ENCODE data around the gene NSMF.

DNA sequence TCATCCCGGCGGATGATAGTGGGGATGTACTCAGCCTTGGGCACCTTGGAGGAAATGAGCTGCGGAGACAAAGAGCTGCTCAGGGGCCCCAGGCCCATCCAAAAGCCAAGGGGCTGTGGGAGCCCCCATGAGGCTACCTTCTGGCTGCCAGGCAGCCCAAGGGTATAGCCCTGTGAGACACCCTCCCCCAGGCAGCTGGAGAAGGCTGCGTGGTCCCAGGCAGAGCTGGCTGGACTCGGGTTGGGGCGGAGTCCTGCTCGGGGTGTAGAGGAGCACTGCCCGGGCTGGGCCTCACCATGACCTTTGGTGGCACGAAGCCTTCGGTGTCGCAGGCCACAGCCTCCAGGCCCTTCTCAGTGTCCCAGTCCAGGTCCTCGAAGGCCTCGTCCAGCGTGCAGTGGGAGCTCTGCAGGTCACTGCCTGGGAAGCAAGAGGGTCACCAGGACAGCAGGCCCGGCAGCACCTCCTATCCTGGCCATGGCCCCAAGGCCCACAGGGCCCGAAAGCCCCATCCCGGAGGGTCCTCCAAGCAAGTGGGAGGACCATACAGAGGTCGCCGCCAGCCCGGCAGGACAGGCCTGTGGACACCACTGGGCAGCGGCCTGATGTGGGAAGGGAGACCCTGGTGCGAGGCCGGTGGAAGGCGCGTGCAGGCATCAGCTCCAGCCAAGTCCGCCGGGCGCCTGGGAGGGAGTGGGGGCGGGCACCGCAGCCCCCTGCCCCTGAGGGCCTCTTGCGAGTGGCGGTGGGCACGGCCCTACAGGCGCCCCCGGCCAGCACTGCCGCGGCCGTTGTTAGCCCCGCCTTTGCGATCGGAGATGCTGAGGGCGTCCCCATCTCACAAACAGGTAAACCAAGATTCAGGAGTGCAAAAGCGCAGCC, 6.1 kb downstream of the NSMF start:
- no peak for TF ChIP-seq GATA2 (IDR thresholded peaks at IDR 0.05; ENCODE audit: low read depth, low read length)
- TF ChIP-seq GATA3 (IDR thresholded peaks at IDR 0.05; ENCODE audit: low read depth, low read length) = no peak
